ENCODE data around the gene ALG13.
"Not testable (repeated sequence)": the region's sequence is repeated elsewhere in the genome, so short reads cannot be mapped to it uniquely, and the experiment has no call there.

ALG13 gene

GRCh38 chrX:111761578-111762135 is 80.7 kb downstream of the ALG13 start:
- DNase-seq = no peak

DNA sequence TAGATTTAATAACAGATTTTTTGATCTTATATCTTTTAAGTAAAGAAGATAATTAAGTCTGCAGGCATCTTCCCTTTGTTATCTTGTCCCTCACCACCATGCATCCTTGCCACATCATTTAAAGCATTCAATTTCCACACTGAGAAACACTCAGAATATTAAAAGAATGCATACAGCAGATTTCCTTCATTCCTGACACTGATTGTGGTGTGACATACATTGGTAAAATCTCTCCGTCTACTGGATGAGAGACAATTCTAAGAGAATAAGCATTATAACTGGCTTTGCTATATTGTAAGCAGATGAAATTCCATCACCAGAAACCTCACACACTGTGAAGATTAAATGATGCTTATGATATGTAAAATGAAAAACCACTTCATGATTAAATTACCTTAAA is 97.6 kb downstream of the ALG13 start:
- DNase-seq = no peak

DNA sequence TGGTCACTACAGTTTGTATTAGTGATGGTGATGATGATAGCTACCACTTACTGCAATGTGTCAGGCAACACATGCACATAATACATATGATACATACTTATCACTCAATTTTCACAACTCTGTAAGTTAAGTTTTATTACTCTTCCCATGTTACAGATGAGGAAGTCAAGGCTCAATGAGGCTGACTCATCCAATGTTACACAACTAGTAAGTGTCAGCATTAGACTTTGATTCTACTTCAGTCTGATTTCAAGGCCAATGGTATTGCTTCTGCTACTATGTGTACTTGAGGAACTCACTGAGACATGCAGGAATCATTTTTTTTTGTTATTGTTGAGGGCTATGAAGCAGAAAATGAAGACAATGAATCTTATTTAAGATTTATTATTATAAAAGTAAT is 98.6 kb downstream of the ALG13 start:
- DNase-seq = no peak

DNA sequence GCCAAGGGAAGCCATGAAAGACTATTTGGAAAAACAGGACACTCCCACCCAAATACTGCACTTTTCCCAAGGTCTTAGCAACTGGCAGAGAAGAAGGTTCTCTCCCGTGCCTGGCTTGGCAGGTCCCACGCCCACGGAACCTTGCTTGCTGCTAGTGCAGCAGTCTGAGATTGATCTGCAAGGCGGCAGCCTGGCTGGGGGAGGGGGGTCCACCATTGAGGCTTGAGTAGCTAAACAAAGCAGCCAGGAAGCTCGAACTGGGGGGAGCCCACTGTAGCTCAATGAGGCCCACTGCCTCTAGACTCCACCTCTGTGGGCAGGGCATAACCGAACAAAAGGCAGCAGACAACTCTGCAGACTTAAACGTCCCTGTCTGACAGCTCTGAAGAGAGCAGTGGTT is 103.7 kb downstream of the ALG13 start:
- no peak for DNase-seq

DNA sequence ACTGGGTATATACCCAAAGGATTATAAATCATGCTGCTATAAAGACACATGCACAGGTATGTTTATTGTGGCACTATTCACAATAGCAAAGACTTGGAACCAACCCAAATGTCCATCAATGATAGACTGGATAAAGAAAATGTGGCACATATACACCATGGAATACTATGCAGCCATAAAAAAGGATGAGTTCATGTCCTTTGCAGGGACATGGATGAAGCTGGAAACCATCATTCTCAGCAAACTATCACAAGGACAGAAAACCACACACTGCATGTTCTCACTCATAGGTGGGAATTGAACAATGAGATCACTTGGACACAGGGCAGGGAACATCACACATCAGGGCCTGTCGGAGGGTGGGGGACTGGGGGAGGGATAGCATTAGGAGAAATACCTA is 109.1 kb downstream of the ALG13 start:
- not testable (repeated sequence) for DNase-seq
